SK-N-SH treated with all-trans-retinoic acid at 6 μM for 48 hours (cell line): ENCODE measurements around the gene ALX3.

Source experiments
- CSDC2 ChIP-seq: fragments of 250-450 bp; sonication (Bioruptor Pico); IDR thresholded peaks from 2 replicates; pipeline ENCODE4 v1.5.0; 2020; ENCODE audit warnings: mild to moderate bottlenecking, moderate library complexity
- PATZ1 ChIP-seq: fragments of 250-450 bp; sonication (Bioruptor Pico); IDR thresholded peaks from 2 replicates; pipeline ENCODE4 v1.8.0; 2020; ENCODE audit warnings: mild to moderate bottlenecking, moderate library complexity, borderline replicate concordance
- RARB ChIP-seq: fragments of 250-450 bp; sonication (Bioruptor Pico); IDR thresholded peaks from 2 replicates; pipeline ENCODE4 v1.8.0; 2021; ENCODE audit warnings: mild to moderate bottlenecking, moderate library complexity
- ZFP30 ChIP-seq: fragments of 450-650 bp; formaldehyde crosslinking; IDR thresholded peaks from 2 replicates; pipeline ENCODE4 v1.5.0; 2022; ENCODE audit warnings: mild to moderate bottlenecking, moderate library complexity

- peak; percentile 73; the same call in 1 of the 2 replicates for TF ChIP-seq CSDC2 (CRISPR knock-in tag)
- TF ChIP-seq RARB (CRISPR knock-in tag) = no peak
- TF ChIP-seq PATZ1 (CRISPR knock-in tag) = no peak
- no peak for TF ChIP-seq ZFP30 (CRISPR knock-in tag)
Measured at GRCh38 chr1:110106013-110106941, 35.8 kb upstream of the ALX3 start.
